ENCODE data around the gene PCSK4. TPM values are rescaled to one million over a fixed set of nuclear protein-coding genes. Genes with fewer than 3 reads are reported as not detected.
A peak's percentile ranks its signal among the peaks of the same experiment; 100 is the strongest.

The PCSK4 gene
- total and polyA plus RNA-seq, 9 of the 15 experiments (the other 6 are each of a cell fraction or from before 2014, with no cell fraction given) = 0.01 to 9.1 (median 2.1) TPM; not detected in 1

- no peak for TF ChIP-seq BRF2 (IDR thresholded peaks at IDR 0.05; ENCODE audit: borderline replicate concordance, insufficient read depth, insufficient read length)
- TF ChIP-seq NCOR1 (IDR thresholded peaks at IDR 0.05) = peak; percentile 54
- TF ChIP-seq ZNF589 (CRISPR knock-in tag; IDR thresholded peaks at IDR 0.05; ENCODE audit: low read depth) = no peak
- no peak for TF ChIP-seq ID3 (CRISPR knock-in tag; IDR thresholded peaks at IDR 0.05)
- peak; percentile 83 for TF ChIP-seq ID3 (tag; IDR thresholded peaks at IDR 0.05)
- no peak for TF ChIP-seq SNRNP70 (optimal IDR thresholded peaks at IDR 0.05; ENCODE audit: low read depth, low read length)
- peak; percentile 75; the same call in 1 of the 2 replicates for TF ChIP-seq ZNF609 (CRISPR knock-in tag; IDR thresholded peaks at IDR 0.05; ENCODE audit: borderline replicate concordance)
- TF ChIP-seq ELF4 (CRISPR knock-in tag; IDR thresholded peaks at IDR 0.05) = peak; percentile 51; the same call in 1 of the 2 replicates
- TF ChIP-seq ZNF77 (CRISPR knock-in tag; IDR thresholded peaks at IDR 0.05) = no peak
- TF ChIP-seq SETDB1 (IDR thresholded peaks at IDR 0.05; ENCODE audit: low read length) = peak; percentile 39
- no peak for TF ChIP-seq RUNX1 (IDR thresholded peaks at IDR 0.05; ENCODE audit: low read depth)
- TF ChIP-seq BRD9 (IDR thresholded peaks at IDR 0.05; ENCODE audit: low read depth, partially characterized antibody) = peak; percentile 99
- TF ChIP-seq PPARD (CRISPR knock-in tag; IDR thresholded peaks at IDR 0.05) = no peak
- TF ChIP-seq ZC3H11A (IDR thresholded peaks at IDR 0.05; ENCODE audit: low read depth, low read length) = peak; percentile 5; the same call in 1 of the 2 replicates
- peak; percentile 85 for TF ChIP-seq NKRF (IDR thresholded peaks at IDR 0.05; ENCODE audit: borderline replicate concordance)
- no peak for TF ChIP-seq ETS2 (tag; IDR thresholded peaks at IDR 0.05; ENCODE audit: borderline replicate concordance, poor library complexity, severe bottlenecking)
- TF ChIP-seq HCFC1 (IDR thresholded peaks at IDR 0.05; ENCODE audit: low read depth, low read length) = peak; percentile 79
- peak; percentile 93 for TF ChIP-seq E2F3 (CRISPR knock-in tag; IDR thresholded peaks at IDR 0.05)
- TF ChIP-seq KDM2B (CRISPR knock-in tag; IDR thresholded peaks at IDR 0.05) = peak; percentile 72
- TF ChIP-seq PHB (CRISPR knock-in tag; IDR thresholded peaks at IDR 0.05) = peak; percentile 91; the same call in 1 of the 2 replicates
These were observed 51.9 kb downstream of the PCSK4 start, which contains the start of gene RPS15 (continued) for GRCh38 chr19:1438035-1438932.
